HepG2 (cell line): Measurements from ENCODE around the gene ANKRD52. TPM values are rescaled to one million over a fixed set of nuclear protein-coding genes. Genes with fewer than 3 reads are reported as not detected.

ENCODE experiments used
- ATAD3A ChIP-seq: sonication (generic); formaldehyde crosslinking; IDR thresholded peaks from 2 replicates; pipeline ENCODE4 v1.4.0; 2020; ENCODE audit warnings: missing genetic modification reagents
- DPF2 ChIP-seq: sonication (generic); formaldehyde crosslinking; IDR thresholded peaks from 2 replicates; pipeline ENCODE4 v1.4.0; 2020; ENCODE audit warnings: mild to moderate bottlenecking, low read depth, missing genetic modification reagents, borderline replicate concordance
- KDM4B ChIP-seq: sonication (generic); formaldehyde crosslinking; IDR thresholded peaks from 2 replicates; pipeline ENCODE4 v1.4.0; 2020; ENCODE audit warnings: missing genetic modification reagents
- REL ChIP-seq: sonication (generic); formaldehyde crosslinking; conservative IDR thresholded peaks from 2 replicates; pipeline ENCODE4 v1.8.0; 2022; ENCODE audit warnings: mild to moderate bottlenecking, missing genetic modification reagents, moderate library complexity
- RFXAP ChIP-seq: sonication (generic); formaldehyde crosslinking; IDR thresholded peaks from 2 replicates; pipeline ENCODE4 v1.4.0; 2020; ENCODE audit warnings: missing genetic modification reagents, borderline replicate concordance
- SIX1 ChIP-seq: sonication (generic); formaldehyde crosslinking; IDR thresholded peaks from 2 replicates; pipeline ENCODE4 v1.4.0; 2020; ENCODE audit warnings: missing genetic modification reagents, borderline replicate concordance
- TEAD3 ChIP-seq: optimal IDR thresholded peaks from 2 replicates; pipeline ENCODE3; 2016; ENCODE audit warnings: borderline replicate concordance
- TSC22D2 ChIP-seq: sonication (generic); formaldehyde crosslinking; IDR thresholded peaks from 2 replicates; pipeline ENCODE4 v1.5.1; 2020; ENCODE audit warnings: missing genetic modification reagents, mild to moderate bottlenecking, borderline replicate concordance
- YY1 ChIP-seq: IDR thresholded peaks from 2 replicates; pipeline ENCODE4 v1.6.1; 2011; ENCODE audit warnings: low read length, low read depth, moderate library complexity, mild to moderate bottlenecking; ENCODE audit not compliant: insufficient read depth, insufficient replicate concordance
- ZFX ChIP-seq: sonication (generic); formaldehyde crosslinking; IDR thresholded peaks from 2 replicates; pipeline ENCODE4 v1.4.0; 2020; ENCODE audit warnings: mild to moderate bottlenecking, low read depth, missing genetic modification reagents, moderate library complexity
- ZNF121 ChIP-seq: sonication (generic); formaldehyde crosslinking; IDR thresholded peaks from 2 replicates; pipeline ENCODE4 v1.5.0; 2020; ENCODE audit warnings: mild to moderate bottlenecking, missing genetic modification reagents
- ZNF136 ChIP-seq: sonication (generic); formaldehyde crosslinking; IDR thresholded peaks from 2 replicates; pipeline ENCODE4 v1.8.1; 2022; ENCODE audit warnings: low read depth, mild to moderate bottlenecking, moderate library complexity, missing genetic modification reagents
- ZNF484 ChIP-seq: sonication (generic); formaldehyde crosslinking; IDR thresholded peaks from 2 replicates; pipeline ENCODE4 v1.5.1; 2020; ENCODE audit warnings: mild to moderate bottlenecking, low read depth, missing genetic modification reagents, borderline replicate concordance
- ZNF556 ChIP-seq: sonication (generic); formaldehyde crosslinking; IDR thresholded peaks from 2 replicates; pipeline ENCODE4 v1.4.0; 2020; ENCODE audit warnings: mild to moderate bottlenecking, missing genetic modification reagents, borderline replicate concordance
- ZSCAN21 ChIP-seq: sonication (generic); formaldehyde crosslinking; IDR thresholded peaks from 2 replicates; pipeline ENCODE4 v1.8.0; 2022; ENCODE audit warnings: mild to moderate bottlenecking, missing genetic modification reagents, moderate library complexity, borderline replicate concordance
- polyA plus RNA-seq, 8 experiments: library from polyadenylated mRNA; depleted of rRNA in 3 of 8; stranded (reverse) in 7 of 8; unstranded in 1 of 8; fragments of >200 nt; fragmentation: Illumina TruSeq in 4 of 8; extraction: Trizol in 4 of 8; gene quantifications; 2 replicates each; pipeline versions ENCODE4 v1.2.1 to v1.2.3, GENCODE V29; 2011 to 2016; ENCODE audit warnings: low read depth in 4 of 8, missing spikeins in 1 of 8, mixed read lengths in 1 of 8; ENCODE audit not compliant: insufficient read depth in 1 of 8
- total RNA-seq, 5 experiments: library from RNA; depleted of rRNA; stranded (reverse); fragments of >200 nt; fragmentation: Illumina TruSeq; extraction: Trizol; gene quantifications; 2 replicates each; pipeline ENCODE4 v1.2.3, GENCODE V29; 2016; ENCODE audit warnings: low read depth in 1 of 5
- TF ChIP-seq, protein P1 (sequence below): sonication (generic); formaldehyde crosslinking; IDR thresholded peaks from 2 replicates; pipeline ENCODE4 v1.4.0; 2020; ENCODE audit warnings: missing genetic modification reagents, borderline replicate concordance
- TF ChIP-seq, protein P2 (sequence below): sonication (generic); formaldehyde crosslinking; IDR thresholded peaks from 2 replicates; pipeline ENCODE4 v1.4.0; 2020; ENCODE audit warnings: missing genetic modification reagents
- TF ChIP-seq, protein P3 (sequence below): sonication (generic); formaldehyde crosslinking; IDR thresholded peaks from 2 replicates; pipeline ENCODE4 v1.8.1; 2023; ENCODE audit warnings: mild to moderate bottlenecking, missing genetic modification reagents
- TF ChIP-seq, protein P4 (sequence below): sonication (generic); formaldehyde crosslinking; conservative IDR thresholded peaks from 2 replicates; pipeline ENCODE4 v1.4.0; 2020; ENCODE audit warnings: mild to moderate bottlenecking, missing genetic modification reagents, moderate library complexity

ANKRD52 gene
- total and polyA plus RNA-seq, 2 of the 13 experiments (the other 11 are each of a cell fraction or from before 2014, with no cell fraction given), result 7.8 to 9.2 TPM

DNA sequence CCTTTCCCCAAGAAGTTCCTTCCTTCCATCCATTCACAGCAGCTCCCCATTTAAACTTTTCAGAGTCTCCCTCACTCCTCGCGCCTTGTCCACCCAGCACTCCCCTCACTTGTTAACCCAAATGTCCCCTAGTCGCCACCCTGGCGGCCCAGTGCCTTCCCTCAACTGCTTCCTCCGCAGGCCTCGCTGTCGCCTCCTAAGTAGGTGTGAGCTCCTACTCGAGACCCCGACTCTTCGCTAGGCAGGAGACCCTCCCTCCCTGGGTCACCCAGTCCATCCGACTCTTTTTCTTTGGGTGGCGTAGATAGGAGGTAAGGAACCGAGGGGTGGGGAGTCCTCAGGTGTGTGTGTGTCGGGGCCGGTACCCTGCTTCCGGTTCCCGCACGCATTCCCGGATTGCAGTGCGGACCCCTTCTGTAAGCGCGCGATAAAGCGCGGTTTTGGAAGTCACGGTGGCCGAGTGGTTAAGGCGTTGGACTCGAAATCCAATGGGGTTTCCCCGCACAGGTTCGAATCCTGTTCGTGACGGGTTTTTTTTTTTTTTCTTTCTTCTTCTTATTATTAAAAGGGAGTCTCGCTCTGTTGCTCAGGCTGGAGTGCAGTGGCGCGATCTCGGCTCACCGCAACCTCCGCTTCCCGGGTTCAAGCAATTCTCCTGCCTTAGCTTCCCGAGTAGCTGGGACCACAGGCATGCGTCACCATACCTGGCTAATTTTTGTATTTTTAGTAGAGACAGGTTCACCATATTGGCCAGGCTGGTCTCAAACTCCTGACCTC, 68.1 kb downstream of the ANKRD52 start (continued):
- TF ChIP-seq ZNF556 (CRISPR knock-in tag) (peak; percentile 75; the same call in 1 of the 2 replicates), YY1 (peak; percentile 56), ATAD3A (CRISPR knock-in tag) (no peak), RFXAP (CRISPR knock-in tag) (0 out of 2 replicates have a peak, but pooled peaks have one; percentile 1), KDM4B (no peak), SIX1 (CRISPR knock-in tag) (no peak; the same call in 1 of the 2 replicates), ZNF136 (CRISPR knock-in tag) (no peak), DPF2 (CRISPR knock-in tag) (no peak), TSC22D2 (CRISPR knock-in tag) (no peak), TEAD3 (CRISPR knock-in tag) (peak; percentile 81), ZNF484 (CRISPR knock-in tag) (no peak), ZSCAN21 (CRISPR knock-in tag) (peak; percentile 51; the same call in 1 of the 2 replicates), REL (CRISPR knock-in tag) (no peak), ZFX (CRISPR knock-in tag) (peak; percentile 77), ZNF121 (CRISPR knock-in tag) (peak; percentile 42)
- TF ChIP-seq, protein P1, sequence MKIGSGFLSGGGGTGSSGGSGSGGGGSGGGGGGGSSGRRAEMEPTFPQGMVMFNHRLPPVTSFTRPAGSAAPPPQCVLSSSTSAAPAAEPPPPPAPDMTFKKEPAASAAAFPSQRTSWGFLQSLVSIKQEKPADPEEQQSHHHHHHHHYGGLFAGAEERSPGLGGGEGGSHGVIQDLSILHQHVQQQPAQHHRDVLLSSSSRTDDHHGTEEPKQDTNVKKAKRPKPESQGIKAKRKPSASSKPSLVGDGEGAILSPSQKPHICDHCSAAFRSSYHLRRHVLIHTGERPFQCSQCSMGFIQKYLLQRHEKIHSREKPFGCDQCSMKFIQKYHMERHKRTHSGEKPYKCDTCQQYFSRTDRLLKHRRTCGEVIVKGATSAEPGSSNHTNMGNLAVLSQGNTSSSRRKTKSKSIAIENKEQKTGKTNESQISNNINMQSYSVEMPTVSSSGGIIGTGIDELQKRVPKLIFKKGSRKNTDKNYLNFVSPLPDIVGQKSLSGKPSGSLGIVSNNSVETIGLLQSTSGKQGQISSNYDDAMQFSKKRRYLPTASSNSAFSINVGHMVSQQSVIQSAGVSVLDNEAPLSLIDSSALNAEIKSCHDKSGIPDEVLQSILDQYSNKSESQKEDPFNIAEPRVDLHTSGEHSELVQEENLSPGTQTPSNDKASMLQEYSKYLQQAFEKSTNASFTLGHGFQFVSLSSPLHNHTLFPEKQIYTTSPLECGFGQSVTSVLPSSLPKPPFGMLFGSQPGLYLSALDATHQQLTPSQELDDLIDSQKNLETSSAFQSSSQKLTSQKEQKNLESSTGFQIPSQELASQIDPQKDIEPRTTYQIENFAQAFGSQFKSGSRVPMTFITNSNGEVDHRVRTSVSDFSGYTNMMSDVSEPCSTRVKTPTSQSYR, result no peak
- TF ChIP-seq, protein P2, sequence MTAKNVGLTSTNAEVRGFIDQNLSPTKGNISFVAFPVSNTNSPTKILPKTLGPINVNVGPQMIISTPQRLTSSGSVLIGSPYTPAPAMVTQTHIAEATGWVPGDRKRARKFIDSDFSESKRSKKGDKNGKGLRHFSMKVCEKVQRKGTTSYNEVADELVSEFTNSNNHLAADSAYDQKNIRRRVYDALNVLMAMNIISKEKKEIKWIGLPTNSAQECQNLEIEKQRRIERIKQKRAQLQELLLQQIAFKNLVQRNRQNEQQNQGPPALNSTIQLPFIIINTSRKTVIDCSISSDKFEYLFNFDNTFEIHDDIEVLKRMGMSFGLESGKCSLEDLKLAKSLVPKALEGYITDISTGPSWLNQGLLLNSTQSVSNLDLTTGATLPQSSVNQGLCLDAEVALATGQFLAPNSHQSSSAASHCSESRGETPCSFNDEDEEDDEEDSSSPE (CRISPR knock-in tag), result peak; percentile 71
- TF ChIP-seq, protein P3, sequence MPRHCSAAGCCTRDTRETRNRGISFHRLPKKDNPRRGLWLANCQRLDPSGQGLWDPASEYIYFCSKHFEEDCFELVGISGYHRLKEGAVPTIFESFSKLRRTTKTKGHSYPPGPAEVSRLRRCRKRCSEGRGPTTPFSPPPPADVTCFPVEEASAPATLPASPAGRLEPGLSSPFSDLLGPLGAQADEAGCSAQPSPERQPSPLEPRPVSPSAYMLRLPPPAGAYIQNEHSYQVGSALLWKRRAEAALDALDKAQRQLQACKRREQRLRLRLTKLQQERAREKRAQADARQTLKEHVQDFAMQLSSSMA, result no peak
- TF ChIP-seq, protein P4, sequence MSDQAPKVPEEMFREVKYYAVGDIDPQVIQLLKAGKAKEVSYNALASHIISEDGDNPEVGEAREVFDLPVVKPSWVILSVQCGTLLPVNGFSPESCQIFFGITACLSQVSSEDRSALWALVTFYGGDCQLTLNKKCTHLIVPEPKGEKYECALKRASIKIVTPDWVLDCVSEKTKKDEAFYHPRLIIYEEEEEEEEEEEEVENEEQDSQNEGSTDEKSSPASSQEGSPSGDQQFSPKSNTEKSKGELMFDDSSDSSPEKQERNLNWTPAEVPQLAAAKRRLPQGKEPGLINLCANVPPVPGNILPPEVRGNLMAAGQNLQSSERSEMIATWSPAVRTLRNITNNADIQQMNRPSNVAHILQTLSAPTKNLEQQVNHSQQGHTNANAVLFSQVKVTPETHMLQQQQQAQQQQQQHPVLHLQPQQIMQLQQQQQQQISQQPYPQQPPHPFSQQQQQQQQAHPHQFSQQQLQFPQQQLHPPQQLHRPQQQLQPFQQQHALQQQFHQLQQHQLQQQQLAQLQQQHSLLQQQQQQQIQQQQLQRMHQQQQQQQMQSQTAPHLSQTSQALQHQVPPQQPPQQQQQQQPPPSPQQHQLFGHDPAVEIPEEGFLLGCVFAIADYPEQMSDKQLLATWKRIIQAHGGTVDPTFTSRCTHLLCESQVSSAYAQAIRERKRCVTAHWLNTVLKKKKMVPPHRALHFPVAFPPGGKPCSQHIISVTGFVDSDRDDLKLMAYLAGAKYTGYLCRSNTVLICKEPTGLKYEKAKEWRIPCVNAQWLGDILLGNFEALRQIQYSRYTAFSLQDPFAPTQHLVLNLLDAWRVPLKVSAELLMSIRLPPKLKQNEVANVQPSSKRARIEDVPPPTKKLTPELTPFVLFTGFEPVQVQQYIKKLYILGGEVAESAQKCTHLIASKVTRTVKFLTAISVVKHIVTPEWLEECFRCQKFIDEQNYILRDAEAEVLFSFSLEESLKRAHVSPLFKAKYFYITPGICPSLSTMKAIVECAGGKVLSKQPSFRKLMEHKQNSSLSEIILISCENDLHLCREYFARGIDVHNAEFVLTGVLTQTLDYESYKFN, result peak; percentile 49; the same call in 1 of the 2 replicates
